GM21360 (cell line): Measurements from ENCODE around the gene SNRNP70.
A peak's percentile ranks its signal among the peaks of the same experiment; 100 is the strongest.
"Not testable (repeated sequence)": the region's sequence is repeated elsewhere in the genome, so short reads cannot be mapped to it uniquely, and the experiment has no call there.

Experiments used
- ATAC-seq: cut with Tn5 transposase; IDR thresholded peaks from one replicate; pipeline ENCODE4 v1.9.1; 2021; ENCODE audit warnings: mild to moderate bottlenecking, moderate library complexity; ENCODE audit not compliant: unreplicated experiment

Gene SNRNP70

DNA sequence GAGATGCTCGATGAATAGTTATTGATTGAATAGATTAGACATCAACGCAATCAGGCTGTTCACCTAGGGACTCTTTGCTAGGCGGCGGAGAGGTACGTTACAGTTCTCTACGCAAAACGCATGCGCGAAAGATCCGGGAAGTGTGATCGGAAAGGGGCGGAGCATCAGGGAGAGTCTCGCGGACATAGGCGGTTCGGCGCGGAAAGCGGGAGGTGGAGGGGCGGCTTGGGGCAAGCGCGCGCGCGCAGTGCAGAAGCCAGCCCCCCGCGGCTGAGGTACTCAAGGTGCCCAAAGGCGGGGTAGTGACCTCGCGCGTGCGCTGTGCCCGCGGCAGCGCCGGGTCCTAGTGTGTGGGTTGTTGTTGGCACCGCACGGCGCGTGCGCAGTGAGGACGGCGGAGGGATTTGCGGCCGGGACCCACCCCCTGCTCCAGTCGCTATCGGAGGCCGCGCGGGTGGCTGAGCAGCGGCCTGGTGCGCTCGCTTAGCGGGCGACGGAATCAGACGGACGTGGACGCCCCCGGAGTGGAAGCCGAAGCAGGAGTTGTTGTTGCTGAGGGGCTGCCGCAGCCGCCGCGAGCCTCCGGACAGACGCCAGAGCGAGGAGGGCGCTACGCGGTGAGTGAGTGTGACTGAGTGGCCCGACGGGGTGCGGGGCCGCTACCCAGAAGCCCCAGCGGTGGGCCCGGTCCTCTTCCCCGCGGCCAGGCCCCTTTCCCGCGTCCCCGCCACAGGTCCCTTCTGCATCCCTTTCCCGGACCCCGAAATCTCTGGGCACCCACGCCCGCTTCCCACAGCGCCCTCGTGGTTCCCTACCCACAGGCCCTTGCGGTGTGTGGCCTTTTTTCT lies at the start of gene SNRNP70:
Gene SNRNP70, plus strand, starts transcription at position 432 of the 848 bp plus-strand sequence. CDS start 964 bp downstream, outside the sequence.
- ATAC-seq: peak; percentile 85

DNA sequence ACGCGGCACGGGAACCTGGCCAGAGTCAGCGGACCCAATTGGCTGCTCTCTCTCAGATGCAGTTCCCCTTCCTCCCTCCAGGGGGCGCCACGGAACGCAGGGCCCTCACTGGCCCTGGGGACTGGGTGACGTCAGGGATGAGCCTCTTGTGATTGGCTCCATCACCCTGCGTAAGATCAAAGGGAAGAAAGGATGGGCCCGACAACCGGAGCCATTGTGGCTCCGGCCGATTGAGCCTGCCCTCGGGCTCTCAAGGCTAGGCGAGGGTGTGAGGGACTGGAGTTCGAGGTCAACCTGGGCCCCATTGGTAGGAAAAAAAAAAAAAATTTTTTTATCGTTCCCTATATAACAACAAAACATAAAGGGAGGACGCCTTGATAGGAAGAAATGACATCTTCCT lies 48.4 kb upstream of the SNRNP70 start, which contains the start of gene CGB1:
Gene CGB1, minus strand, starts transcription at position 81 of the 400 bp plus-strand sequence. CDS start 184 bp downstream, outside the sequence.
- not testable (repeated sequence) for ATAC-seq

DNA sequence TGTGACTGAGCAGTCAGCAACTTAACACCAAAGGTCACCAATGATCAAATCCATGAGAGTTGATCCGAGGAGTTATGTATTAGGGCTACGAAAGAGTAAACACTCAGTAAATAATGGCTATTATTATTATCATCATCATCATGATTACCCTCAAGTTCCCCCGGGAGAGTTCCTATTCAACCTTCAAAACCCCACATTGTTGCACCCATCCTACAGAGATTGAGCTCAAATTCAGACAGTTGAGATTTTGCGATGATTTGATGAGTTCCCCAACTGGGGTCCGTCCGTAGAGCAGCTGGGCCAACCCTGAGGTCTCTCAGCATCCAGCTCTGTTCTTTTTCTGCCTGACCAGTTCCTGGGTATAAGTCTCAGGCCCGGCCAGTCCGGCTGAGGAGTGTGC lies 47.1 kb upstream of the SNRNP70 start:
- ATAC-seq: not testable (repeated sequence)

GRCh38 chr19:49038557-49039276 lies 46.5 kb upstream of the SNRNP70 start:
- not testable (repeated sequence) for ATAC-seq

GRCh38 chr19:49039736-49040135 lies 45.5 kb upstream of the SNRNP70 start:
- ATAC-seq: not testable (repeated sequence)

DNA sequence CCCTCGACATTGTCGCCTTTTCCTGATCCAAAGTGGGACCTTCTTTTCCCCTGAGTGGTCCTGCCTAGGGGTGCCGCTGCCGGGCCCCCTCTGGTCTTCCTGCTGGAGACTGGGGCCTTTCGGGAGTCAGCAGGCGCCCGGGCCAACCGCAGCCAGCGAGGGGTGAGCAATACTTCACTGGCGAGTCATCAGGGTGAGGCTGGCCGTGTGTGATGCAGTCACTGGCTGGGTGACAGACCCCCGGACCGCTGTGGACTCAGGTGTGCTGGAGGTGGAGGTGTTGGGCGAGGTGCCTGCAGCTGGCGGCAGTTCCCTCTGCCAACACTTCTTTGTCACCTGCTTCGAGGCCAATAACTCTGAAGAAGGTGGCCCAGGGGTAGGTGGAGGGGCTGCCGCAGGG lies 43.1 kb upstream of the SNRNP70 start:
- ATAC-seq: no peak

- ATAC-seq: not testable (repeated sequence)
These were observed 42.6 kb upstream of the SNRNP70 start for GRCh38 chr19:49042666-49043065.

DNA sequence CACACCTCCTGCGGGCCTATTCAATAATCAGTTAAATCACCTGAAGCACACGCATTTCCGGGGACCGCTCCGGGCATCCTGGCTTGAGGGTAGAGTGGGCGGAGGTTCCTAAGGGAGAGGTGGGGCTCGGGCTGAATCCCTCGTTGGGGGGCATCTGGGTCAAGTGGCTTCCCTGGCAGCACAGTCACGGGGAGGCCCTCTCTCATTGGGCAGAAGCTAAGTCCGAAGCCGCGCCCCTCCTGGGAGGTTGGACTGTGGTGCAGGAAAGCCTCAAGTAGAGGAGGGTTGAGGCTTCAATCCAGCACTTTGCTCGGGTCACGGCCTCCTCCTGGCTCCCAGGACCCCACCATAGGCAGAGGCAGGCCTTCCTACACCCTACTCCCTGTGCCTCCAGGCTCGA lies 41.7 kb upstream of the SNRNP70 start, which contains the start of gene CGB5:
Gene CGB5, plus strand, starts transcription at position 301 of the 400 bp plus-strand sequence. CDS start 362 bp downstream, outside the sequence.
- ATAC-seq: not testable (repeated sequence)

- ATAC-seq: not testable (repeated sequence)
These were observed 36.2 kb upstream of the SNRNP70 start, which contains the start of gene CGB8 for GRCh38 chr19:49049011-49049410. TSS of gene CGB8 (minus strand) at chr19:49049111. CDS start at chr19:49048739, 372 bp downstream.

- not testable (repeated sequence) for ATAC-seq
These were observed 35.4 kb upstream of the SNRNP70 start for GRCh38 chr19:49049834-49050233.

DNA sequence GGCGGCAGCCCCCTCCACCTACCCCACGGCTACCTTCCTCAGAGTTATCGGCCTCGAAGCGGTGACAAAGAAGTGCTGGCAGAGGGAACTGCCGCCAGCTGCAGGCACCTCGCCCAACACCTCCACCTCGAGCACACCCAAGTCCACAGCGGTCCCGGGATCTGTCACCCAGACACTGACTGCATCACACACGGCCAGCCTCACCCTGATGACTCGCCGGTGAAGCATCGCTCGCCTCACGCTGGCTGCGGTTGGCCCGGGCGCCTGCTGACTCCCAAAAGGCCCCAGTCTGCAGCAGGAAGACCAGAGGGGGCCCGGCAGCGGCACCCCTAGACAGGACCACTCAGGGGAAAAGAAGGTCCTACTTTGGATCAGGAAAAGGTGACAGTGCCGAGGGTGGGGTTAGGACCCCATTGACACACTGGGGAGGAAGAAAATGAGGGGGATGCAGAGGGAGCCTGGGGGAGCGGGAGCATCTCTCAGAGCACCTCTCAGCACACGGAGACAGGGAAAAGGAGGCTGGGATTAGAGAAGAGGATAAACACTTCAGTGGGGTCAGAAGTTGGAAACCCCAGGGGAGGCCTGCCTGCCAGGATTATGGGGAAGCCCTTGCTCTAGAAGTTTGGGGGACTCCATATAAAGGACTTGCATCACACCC lies 34.7 kb upstream of the SNRNP70 start:
- ATAC-seq: not testable (repeated sequence)

DNA sequence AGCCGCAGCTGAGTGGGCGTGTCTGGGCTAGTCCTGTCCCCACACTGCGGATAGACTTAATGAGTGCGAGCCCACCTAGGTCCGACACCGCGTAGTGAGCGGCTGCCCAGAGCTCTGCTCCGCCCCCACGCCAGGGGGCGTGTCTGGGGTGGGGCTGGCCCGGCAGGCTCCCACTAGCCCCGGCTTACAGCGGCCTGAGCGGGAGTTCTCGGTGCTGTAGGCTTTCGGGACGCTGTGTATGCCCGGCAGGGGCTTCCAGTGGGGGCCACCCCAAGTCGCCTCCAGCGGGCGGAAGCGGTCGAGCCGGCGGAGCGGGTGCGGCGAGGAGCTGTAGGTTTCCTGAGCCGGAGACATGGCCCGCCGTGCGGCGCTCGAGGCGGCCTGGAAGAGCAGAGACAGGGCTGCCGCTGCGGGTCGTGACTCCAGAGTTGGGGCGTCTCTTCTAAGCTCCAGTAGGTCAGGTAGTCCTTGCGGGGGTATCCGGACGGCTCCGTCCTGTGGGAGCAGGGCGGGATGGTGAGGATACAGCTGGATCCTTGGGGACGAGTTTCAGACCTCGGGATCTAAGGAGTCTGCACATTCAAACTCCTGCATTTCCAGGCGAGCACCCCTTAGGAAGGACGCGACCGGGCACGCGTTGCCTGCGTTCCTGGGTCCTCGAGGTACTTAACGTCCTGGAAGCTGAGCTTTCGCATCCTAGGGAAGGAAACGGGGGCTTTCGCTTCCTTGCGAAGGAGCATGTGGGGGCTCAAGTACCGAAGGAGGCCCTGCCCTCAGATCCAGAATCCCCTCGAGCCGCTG lies 28.9 kb upstream of the SNRNP70 start:
- ATAC-seq: no peak

DNA sequence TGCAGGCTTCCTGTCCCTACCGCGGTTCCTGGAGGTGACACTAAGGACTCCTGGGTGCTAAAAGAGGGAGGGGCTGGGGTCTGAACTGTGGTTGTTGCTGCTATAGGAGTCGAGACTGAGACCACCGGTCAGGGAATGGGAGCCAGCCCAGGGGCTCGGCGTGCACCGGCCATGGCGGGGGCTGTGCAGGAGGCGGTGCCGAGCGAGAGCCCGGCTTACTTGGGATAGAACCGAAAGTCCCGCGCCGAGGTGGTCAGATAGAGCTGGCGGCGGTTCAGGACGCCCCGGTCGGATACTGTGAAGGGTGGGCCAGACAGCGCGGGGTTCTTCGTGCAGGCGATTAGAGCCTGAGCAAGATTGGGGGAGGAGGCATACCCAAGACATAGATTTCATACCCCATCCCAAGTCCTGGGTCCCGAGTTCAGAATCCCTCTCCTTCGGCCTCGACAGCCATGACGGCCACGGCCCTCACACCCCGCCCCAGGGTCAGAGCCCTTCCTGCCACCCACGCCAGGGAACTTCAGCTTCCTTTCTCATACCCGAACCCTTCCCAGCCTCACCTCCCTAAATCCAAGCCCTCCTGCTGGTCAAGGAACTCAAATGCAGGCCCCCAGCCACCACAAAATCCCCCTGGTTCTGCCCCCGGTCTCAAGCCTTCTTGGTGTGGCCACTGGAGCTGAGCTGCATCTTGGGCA lies 28.2 kb upstream of the SNRNP70 start:
- not testable (repeated sequence) for ATAC-seq

DNA sequence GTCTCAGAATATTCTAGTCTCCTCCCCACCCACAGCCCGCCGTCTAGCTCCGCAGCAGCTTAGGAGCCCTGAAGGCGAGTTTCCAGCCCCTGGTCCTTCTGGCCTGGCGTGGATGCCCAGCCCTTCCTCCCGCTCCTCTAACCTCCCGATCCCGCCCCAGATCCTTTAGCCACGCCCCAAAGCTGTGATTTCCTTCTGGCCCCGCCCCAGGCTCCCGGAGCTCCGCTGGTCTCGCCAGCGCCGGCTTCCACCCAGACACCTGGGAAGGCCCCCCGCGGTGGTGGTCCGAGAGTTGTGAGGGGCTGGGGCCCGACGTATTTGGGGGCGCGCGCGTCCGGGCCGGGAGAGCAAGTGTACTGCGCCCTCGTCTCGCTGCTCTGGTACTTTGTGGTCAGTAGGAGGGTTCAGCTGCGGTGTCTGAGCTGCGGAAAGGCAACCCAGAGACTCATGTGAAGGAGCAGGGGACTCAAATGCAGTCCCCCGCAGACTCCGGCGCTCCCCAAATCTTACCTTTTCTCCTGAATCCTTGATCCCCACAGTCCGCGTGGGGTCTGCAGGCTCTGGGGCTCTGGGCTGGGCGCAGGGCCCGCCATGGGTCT lies 27.5 kb upstream of the SNRNP70 start, which contains the start of gene CGB7:
Gene CGB7, minus strand, starts transcription at position 114 of the 599 bp plus-strand sequence. CDS start 2,374 bp downstream, outside the sequence.
- ATAC-seq: no peak

- ATAC-seq: no peak
These were observed 26.7 kb upstream of the SNRNP70 start for GRCh38 chr19:49058562-49058961.

GRCh38 chr19:49059053-49059452 lies 26.2 kb upstream of the SNRNP70 start:
- ATAC-seq: no peak

GRCh38 chr19:49061000-49061399 lies 24.3 kb upstream of the SNRNP70 start:
- ATAC-seq: no peak

DNA sequence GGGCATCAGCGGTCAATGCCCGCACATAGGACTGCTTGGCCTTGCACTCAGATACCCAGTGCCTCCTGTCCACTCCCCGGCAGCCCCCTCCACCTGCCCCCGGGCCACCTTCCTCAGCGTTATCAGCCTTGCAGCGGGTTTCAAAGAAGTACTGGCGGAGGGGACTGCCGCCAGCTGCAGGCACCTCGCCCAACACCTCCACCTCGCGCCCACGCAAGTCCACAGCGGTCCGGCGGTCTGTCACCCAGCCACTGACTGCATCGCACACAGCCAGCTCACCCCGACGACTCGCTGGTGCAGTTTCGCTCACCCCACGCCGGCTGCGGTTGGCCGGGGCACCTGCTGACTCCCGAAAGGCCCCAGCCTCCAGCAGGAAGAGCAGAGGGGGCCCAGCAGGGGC lies 23.8 kb upstream of the SNRNP70 start:
- ATAC-seq: no peak
